H9 (cell line): ENCODE results near the gene TCERG1L. TPM values are rescaled to one million over a fixed set of nuclear protein-coding genes. Genes with fewer than 3 reads are reported as not detected.

Experiments
- DNase-seq: peaks from one replicate; pipeline ENCODE4 v3.0.0-alpha.2; 2017
- H2AFZ ChIP-seq: one replicate; pipeline ENCODE4 v1.6.1; 2013; ENCODE audit warnings: mild to moderate bottlenecking, low read length, control low read depth, moderate library complexity
- H2AK5ac ChIP-seq: 2 replicates; pipeline ENCODE4 v1.6.1; 2013; ENCODE audit warnings: low read length, control low read depth, mixed read lengths; ENCODE audit not compliant: insufficient read length
- H2BK120ac ChIP-seq: one replicate; pipeline ENCODE4 v1.6.1; 2013; ENCODE audit warnings: low read depth, mild to moderate bottlenecking, low read length, control low read depth, inconsistent platforms; ENCODE audit not compliant: poor library complexity, severe bottlenecking
- H2BK12ac ChIP-seq: 2 replicates; pipeline ENCODE4 v1.6.1; 2013; ENCODE audit warnings: low read length, control low read depth, mixed read lengths, low read depth; ENCODE audit not compliant: insufficient read length
- H2BK15ac ChIP-seq: 2 replicates; pipeline ENCODE4 v1.6.1; 2013; ENCODE audit warnings: low read depth, low read length, control low read depth
- H2BK20ac ChIP-seq: one replicate; pipeline ENCODE4 v1.6.1; 2013; ENCODE audit warnings: low read depth, mild to moderate bottlenecking, low read length, control low read depth, inconsistent platforms; ENCODE audit not compliant: poor library complexity, severe bottlenecking
- H2BK5ac ChIP-seq: 2 replicates; pipeline ENCODE4 v1.6.1; 2013; ENCODE audit warnings: low read length, control low read depth, mixed read lengths; ENCODE audit not compliant: insufficient read length
- H3K14ac ChIP-seq: 2 replicates; pipeline ENCODE4 v1.6.1; 2013; ENCODE audit warnings: low read length, control low read depth; ENCODE audit not compliant: insufficient read depth
- H3K18ac ChIP-seq: 2 replicates; pipeline ENCODE4 v1.6.1; 2013; ENCODE audit warnings: low read depth, mild to moderate bottlenecking, mixed read lengths, low read length, control low read depth; ENCODE audit not compliant: insufficient read length
- H3K23ac ChIP-seq: 2 replicates; pipeline ENCODE4 v1.6.1; 2013; ENCODE audit warnings: low read length, control low read depth, mixed read lengths, low read depth; ENCODE audit not compliant: insufficient read length
- H3K23me2 ChIP-seq: 2 replicates; pipeline ENCODE4 v1.6.1; 2013; ENCODE audit warnings: low read depth, mild to moderate bottlenecking, mixed read lengths, low read length, control low read depth; ENCODE audit not compliant: insufficient read length, poor library complexity, severe bottlenecking
- H3K27ac ChIP-seq: 2 replicates; pipeline ENCODE4 v1.5.1; 2013; ENCODE audit warnings: low read length, control low read depth, mixed read lengths, low read depth; ENCODE audit not compliant: insufficient read length
- H3K27me3 ChIP-seq: 2 replicates; pipeline ENCODE4 v1.6.1; 2013; ENCODE audit warnings: low read length, control low read depth, inconsistent platforms; ENCODE audit not compliant: insufficient read depth
- H3K4ac ChIP-seq: 2 replicates; pipeline ENCODE4 v1.6.1; 2013; ENCODE audit warnings: low read depth, mild to moderate bottlenecking, control low read depth, inconsistent platforms, low read length, moderate library complexity
- H3K4me1 ChIP-seq: 2 replicates; pipeline ENCODE4 v1.6.1; 2013; ENCODE audit warnings: low read length, control low read depth, inconsistent platforms; ENCODE audit not compliant: insufficient read depth
- H3K4me2 ChIP-seq: 2 replicates; pipeline ENCODE4 v1.6.1; 2013; ENCODE audit warnings: low read length, control low read depth, mixed read lengths; ENCODE audit not compliant: insufficient read length, insufficient read depth
- H3K56ac ChIP-seq: 2 replicates; pipeline ENCODE4 v1.6.1; 2013; ENCODE audit warnings: low read depth, mild to moderate bottlenecking, mixed read lengths, low read length, control low read depth; ENCODE audit not compliant: insufficient read length
- H3K79me1 ChIP-seq: 2 replicates; pipeline ENCODE4 v1.6.1; 2013; ENCODE audit warnings: low read depth, mild to moderate bottlenecking, moderate library complexity, low read length, control low read depth, inconsistent platforms; ENCODE audit not compliant: insufficient read depth, poor library complexity, severe bottlenecking
- H3K79me2 ChIP-seq: 2 replicates; pipeline ENCODE4 v1.6.1; 2013; ENCODE audit warnings: low read length, control low read depth, inconsistent platforms; ENCODE audit not compliant: insufficient read depth
- H3K9ac ChIP-seq: 2 replicates; pipeline ENCODE4 v1.6.1; 2013; ENCODE audit warnings: low read length, control low read depth, mixed read lengths; ENCODE audit not compliant: insufficient read length; ENCODE audit errors: extremely low read depth
- H3K9me3 ChIP-seq: one replicate; pipeline ENCODE4 v1.6.1; 2013; ENCODE audit warnings: low read depth, low read length, inconsistent platforms; ENCODE audit not compliant: control insufficient read depth
- H3T11ph ChIP-seq: one replicate; pipeline ENCODE4 v1.6.1; 2013; ENCODE audit warnings: mild to moderate bottlenecking, low read length, control low read depth, inconsistent platforms
- H4K20me1 ChIP-seq: one replicate; pipeline ENCODE4 v1.6.1; 2013; ENCODE audit not compliant: control insufficient read depth, insufficient read length, insufficient read depth
- H4K5ac ChIP-seq: 2 replicates; pipeline ENCODE4 v1.6.1; 2013; ENCODE audit warnings: low read depth, mild to moderate bottlenecking, mixed read lengths, low read length, control low read depth; ENCODE audit not compliant: insufficient read length
- H4K8ac ChIP-seq: replicated peaks from 2 replicates; pipeline ENCODE4 v1.6.1; 2013; ENCODE audit warnings: low read length, control low read depth, mixed read lengths, low read depth; ENCODE audit not compliant: insufficient read length
- H4K91ac ChIP-seq: 2 replicates; pipeline ENCODE4 v1.6.1; 2013; ENCODE audit warnings: low read depth, mild to moderate bottlenecking, moderate library complexity, mixed read lengths, low read length, control low read depth; ENCODE audit not compliant: insufficient read length
- H3K27ac Mint-ChIP-seq, 3 experiments: 2 replicates in 2 of 3; 3 replicates in 1 of 3; pipeline ENCODE4 v1.8.0; 2020 to 2021; ENCODE audit warnings: mixed read lengths in 3 of 3, mild to moderate bottlenecking in 1 of 3, moderate library complexity in 1 of 3
- H3K27me3 Mint-ChIP-seq: 2 replicates; pipeline ENCODE4 v1.8.0; 2021; ENCODE audit warnings: low read depth, mild to moderate bottlenecking, moderate library complexity, mixed read lengths
- H3K36me3 Mint-ChIP-seq, 3 experiments: 2 replicates in 2 of 3; 3 replicates in 1 of 3; pipeline ENCODE4 v1.8.0; 2020 to 2021; ENCODE audit warnings: low read depth in 3 of 3, mixed read lengths in 3 of 3; ENCODE audit not compliant: insufficient read depth in 1 of 3
- H3K4me1 Mint-ChIP-seq, 2 experiments: 2 replicates each; pipeline ENCODE4 v1.8.0; 2020; ENCODE audit warnings: mixed read lengths in 2 of 2
- H3K4me3 Mint-ChIP-seq, 2 experiments: 2 replicates in 1 of 2; 3 replicates in 1 of 2; pipeline ENCODE4 v1.8.0; 2020 to 2021; ENCODE audit warnings: mild to moderate bottlenecking in 2 of 2, mixed read lengths in 2 of 2, moderate library complexity in 1 of 2
- H3K9me3 Mint-ChIP-seq, 2 experiments: 2 replicates in 1 of 2; 3 replicates in 1 of 2; pipeline ENCODE4 v1.8.0; 2020; ENCODE audit warnings: mild to moderate bottlenecking in 2 of 2, mixed read lengths in 2 of 2, moderate library complexity in 1 of 2
- CTCF ChIP-seq: fragments of 200-600 bp; sonication (generic); conservative IDR thresholded peaks from 3 replicates; pipeline ENCODE4 v1.8.0; 2021; ENCODE audit warnings: antibody characterized with exemption, mild to moderate bottlenecking
- total RNA-seq: library from RNA; stranded (reverse); gene quantifications from 2 replicates; pipeline ENCODE4 v1.2.1, GENCODE V29; 2021

The TCERG1L gene
- total RNA-seq, 1 experiment from 2014 or later = 3.3 TPM

- no peaks in the 10 kb centered on the region for H4K20me1 ChIP-seq
- Mint-ChIP-seq H3K4me1 (peaks cover 22 to 25% of the 10 kb centered on the region in 2 experiments), H3K4me3 (no peak overlapping the region), H3K36me3 (peaks cover 5 to 26% (median 25%) of the 10 kb centered on the region in 3 experiments), H3K27me3 (peaks cover 1% of the 10 kb centered on the region; the same call in 1 of the 2 replicates), H3K9me3 (peaks cover 15 to 23% of the 10 kb centered on the region in 2 experiments), H3K27ac (no peak overlapping the region)
- no peak overlapping the region for H2BK5ac ChIP-seq
- peaks cover 2% of the 10 kb centered on the region for H3K23me2 ChIP-seq
- no peak overlapping the region for H2BK15ac ChIP-seq
- no peak for TF ChIP-seq CTCF
- no peak overlapping the region for H2BK120ac ChIP-seq
- no peaks in the 10 kb centered on the region for H3K79me2 ChIP-seq
- peaks cover 8% of the 10 kb centered on the region for H3K9me3 ChIP-seq
- no peak overlapping the region for H3K14ac ChIP-seq
- H4K5ac ChIP-seq = no peak overlapping the region
- H2BK20ac ChIP-seq = no peak overlapping the region
- DNase-seq = no peak
- no peaks in the 10 kb centered on the region for H3K79me1 ChIP-seq
- H3K18ac ChIP-seq = no peak overlapping the region
- no peak overlapping the region for H2BK12ac ChIP-seq
- peaks cover 4% of the 10 kb centered on the region; the same call in 1 of the 2 replicates for H3K4me1 ChIP-seq
- H4K91ac ChIP-seq = no peak overlapping the region
- H3K56ac ChIP-seq = no peak overlapping the region
- no peak overlapping the region for H3K4me2 ChIP-seq
- no peak overlapping the region for H2AK5ac ChIP-seq
- no peak overlapping the region for H3K27ac ChIP-seq
- H4K8ac ChIP-seq = no peak overlapping the region
- H3K9ac ChIP-seq = no peak overlapping the region
- no peak overlapping the region for H2AFZ ChIP-seq
- H3K23ac ChIP-seq = no peak overlapping the region
- H3K4ac ChIP-seq = no peak overlapping the region
- no peaks in the 10 kb centered on the region for H3K27me3 ChIP-seq
- no peak overlapping the region for H3T11ph ChIP-seq
Observed at GRCh38 chr10:131124945-131125344, 186.6 kb downstream of the TCERG1L start.
